Measurements from ENCODE around the gene TMEM9. TPM values are rescaled to one million over a fixed set of nuclear protein-coding genes. Genes with fewer than 3 reads are reported as not detected.

Gene TMEM9
- total and polyA plus RNA-seq, 10 of the 15 experiments (the other 5 are each of a cell fraction or from before 2014, with no cell fraction given), result 7.2 to 46.1 (median 17.3) TPM

- TF ChIP-seq CEBPB (IDR thresholded peaks at IDR 0.05; ENCODE audit: borderline replicate concordance in 1 of 2, low read depth in 2 of 2, low read length in 2 of 2), result no peak
- TF ChIP-seq ZBED1 (IDR thresholded peaks at IDR 0.05; ENCODE audit: borderline replicate concordance), result no peak
- TF ChIP-seq TCF7 (IDR thresholded peaks at IDR 0.05; ENCODE audit: borderline replicate concordance), result no peak
- no peak for TF ChIP-seq HDAC2 (IDR thresholded peaks at IDR 0.05)
- no peak for TF ChIP-seq ESRRA (IDR thresholded peaks at IDR 0.05; ENCODE audit: low read length)
- TF ChIP-seq ZNF24 (IDR thresholded peaks at IDR 0.05), result no peak
- no peak for TF ChIP-seq MYC (IDR thresholded peaks at IDR 0.05; ENCODE audit: insufficient read depth, insufficient read length, insufficient replicate concordance, low read length, severe bottlenecking)
- TF ChIP-seq, protein P1, sequence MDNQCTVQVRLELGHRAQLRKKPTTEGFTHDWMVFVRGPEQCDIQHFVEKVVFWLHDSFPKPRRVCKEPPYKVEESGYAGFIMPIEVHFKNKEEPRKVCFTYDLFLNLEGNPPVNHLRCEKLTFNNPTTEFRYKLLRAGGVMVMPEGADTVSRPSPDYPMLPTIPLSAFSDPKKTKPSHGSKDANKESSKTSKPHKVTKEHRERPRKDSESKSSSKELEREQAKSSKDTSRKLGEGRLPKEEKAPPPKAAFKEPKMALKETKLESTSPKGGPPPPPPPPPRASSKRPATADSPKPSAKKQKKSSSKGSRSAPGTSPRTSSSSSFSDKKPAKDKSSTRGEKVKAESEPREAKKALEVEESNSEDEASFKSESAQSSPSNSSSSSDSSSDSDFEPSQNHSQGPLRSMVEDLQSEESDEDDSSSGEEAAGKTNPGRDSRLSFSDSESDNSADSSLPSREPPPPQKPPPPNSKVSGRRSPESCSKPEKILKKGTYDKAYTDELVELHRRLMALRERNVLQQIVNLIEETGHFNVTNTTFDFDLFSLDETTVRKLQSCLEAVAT (IDR thresholded peaks at IDR 0.05), result no peak
- TF ChIP-seq YY1 (IDR thresholded peaks at IDR 0.05; ENCODE audit: low read depth, low read length), result no peak
- TF ChIP-seq ZNF592 (IDR thresholded peaks at IDR 0.05), result no peak
Observed at GRCh38 chr1:201139756-201140155, 14.5 kb downstream of the TMEM9 start (continued).

Measured in GM12878 (cell line).